Heart left ventricle (tissue), 16 donors: ENCODE measurements around the gene SOD3. TPM values are rescaled to one million over a fixed set of nuclear protein-coding genes. Genes with fewer than 3 reads are reported as not detected.

ENCODE experiments used
- ATAC-seq, 4 donors: fragments of 200-7000 bp; cut with Tn5 transposase; one replicate each; pipeline ENCODE4 v1.9.1; 2020 to 2022; ENCODE audit warnings: moderate library complexity in 4 of 4, mild to moderate bottlenecking in 3 of 4, moderate number of reproducible peaks in 1 of 4
- DNase-seq, 5 donors: peaks; one replicate each; pipeline ENCODE4 v3.0.0-alpha.2; 2020
- H3K27ac ChIP-seq, 12 donors: fragments of 200-600 bp; sonication (generic) in 4 of 12; one replicate each; pipeline versions ENCODE4 v1.5.0 to v1.8.0; 2016 to 2022; ENCODE audit warnings: mild to moderate bottlenecking in 2 of 12
- H3K27me3 ChIP-seq, 9 donors: fragments of 200-600 bp; sonication (generic) in 2 of 9; one replicate each; pipeline versions ENCODE4 v1.5.1 to v1.8.0; 2016 to 2022; ENCODE audit warnings: mild to moderate bottlenecking in 3 of 9
- H3K36me3 ChIP-seq, 9 donors: fragments of 200-600 bp; sonication (generic) in 2 of 9; one replicate each; pipeline versions ENCODE4 v1.5.0 to v1.8.0; 2018 to 2022; ENCODE audit warnings: mild to moderate bottlenecking in 2 of 9
- H3K4me1 ChIP-seq, 12 donors: fragments of 200-600 bp; sonication (generic) in 4 of 12; one replicate each; pipeline versions ENCODE4 v1.5.0 to v1.8.0; 2016 to 2022; ENCODE audit warnings: mild to moderate bottlenecking in 3 of 12
- H3K4me3 ChIP-seq, 12 donors: fragments of 200-600 bp; sonication (generic) in 4 of 12; one replicate each; pipeline versions ENCODE4 v1.5.0 to v1.8.0; 2017 to 2022; ENCODE audit warnings: mild to moderate bottlenecking in 9 of 12, moderate library complexity in 4 of 12
- H3K9me3 ChIP-seq, 12 donors: fragments of 200-600 bp; sonication (generic) in 4 of 12; one replicate each; pipeline versions ENCODE4 v1.5.0 to v1.8.0; 2016 to 2022; ENCODE audit warnings: mild to moderate bottlenecking in 1 of 12
- CTCF ChIP-seq, 12 donors: fragments of 200-600 bp; sonication (generic) in 4 of 12; IDR thresholded peaks; one replicate each; pipeline versions ENCODE4 v1.5.0 to v1.8.0; 2018 to 2022; ENCODE audit warnings: antibody characterized with exemption in 12 of 12, mild to moderate bottlenecking in 5 of 12
- POLR2A ChIP-seq, 2 donors: fragments of 450-650 bp; IDR thresholded peaks; one replicate each; pipeline ENCODE4 v1.6.1; 2017; ENCODE audit warnings: antibody characterized with exemption in 2 of 2, mild to moderate bottlenecking in 2 of 2, moderate library complexity in 2 of 2
- WGBS, 4 donors: extraction: QIAGEN DNeasy Blood & Tissue Kit in 2 of 4; methylation state at CpG; one replicate each; pipeline versions ENCODE4 v1.1.5 to v1.1.7; 2013 to 2018; 5-methylcytosine and 5-hydroxymethylcytosine counted together
- intact Hi-C, 10 donors: fragments of 100-400 bp; cut with DNase I; formaldehyde crosslinking; loops; one replicate each; pipeline versions ENCODE4 v1.11.1 to v1.14.2; 2022
- polyA plus RNA-seq, 2 donors: library from polyadenylated mRNA; stranded (reverse); fragments of 200-250 nt; gene quantifications; one replicate each; pipeline ENCODE4 v1.2.3, GENCODE V29; 2013
- total RNA-seq, 9 donors: library from RNA; depleted of rRNA in 2 of 9; stranded (reverse); fragments of >200 nt in 2 of 9; fragmentation: NEBNext Ultra II Directional in 3 of 9; extraction: Animal tissue kit (Norgen Biotek cat#: 25700) in 3 of 9; gene quantifications; one replicate each; pipeline versions ENCODE4 v1.1.0 to v1.2.4, GENCODE V29; 2016 to 2023
- donor health status: ischemic (EF 13 %, LVEDD 7.1; RV severe dilation, severe dysfunction).
- donor health status: healthy with polysubstance abuse.
- donor health status: DM: no; HTN: yes; CAD: no.
- donor health status: DM: no; HTN: no; CAD: no.
- donor health status: ischemic (EF 25% LVEDD 6.9; RV normal size, moderate dysfunction).
- donor health status: ischemic (EF 25% LVEDD 5.7; RV mildly dilated, moderate dysfunction).
- donor health status: healthy.
- donor health status: DM: yes; HTN: yes; CAD: no.
- donor health status: ischemic (EF 35%, LVEDD 5.7; RV mildly dilated, moderate dysfunction).
- donor health status: nonischemic (EF 11% LVEDD 7.7; RV severe dilation, severe dysfunction).
- donor health status: DM: yes; HTN: yes; CAD: no.
- donor health status: PGD.
- donor health status: ischemic (EF 29% LVEDD 5.4; RV normal size, mild dysfunction).
- donor health status: nonischemic (EF 23%, LVEDD 6.1; RV moderate dilation, normal function).

Gene SOD3
- total and polyA plus RNA-seq, 11 donors: 11.7 to 110 (median 37.6) TPM

DNA sequence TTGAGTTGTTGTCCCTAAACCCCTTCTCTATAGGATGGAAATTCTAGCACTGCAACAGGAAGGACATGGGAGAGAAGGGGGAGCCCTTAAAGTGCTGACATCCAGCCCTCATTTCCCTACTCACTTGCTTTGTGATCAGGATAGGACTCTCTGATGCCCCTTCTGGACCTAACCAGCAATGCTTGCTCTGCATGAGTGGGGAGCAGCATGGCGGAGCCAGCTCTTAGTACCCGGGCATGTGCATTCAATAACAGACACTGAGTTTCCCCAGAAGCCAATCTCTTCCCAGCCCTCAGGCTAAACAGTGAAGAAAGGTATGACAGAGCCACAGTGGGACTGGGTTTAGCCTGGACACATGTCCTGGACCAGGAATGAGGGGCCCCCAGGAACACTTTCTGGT lies 14.0 kb downstream of the SOD3 start:
- WGBS, 4 donors: 90 to 100% (median 96%) methylated on average over 2 of the region's 2 CpGs
- Histone ChIP-seq H3K9me3 (peaks cover 0 to 6% (median 0%) of the 10 kb centered on the region in 12 donors), H3K27me3 (no peaks in the 10 kb centered on the region), H3K36me3 (peaks cover 0 to 35% (median 11%) of the 10 kb centered on the region in 9 donors), H3K27ac (peak overlapping the region in 1 of 12 donors; percentile 5), H3K4me1 (peaks cover 0 to 9% (median 0%) of the 10 kb centered on the region in 12 donors), H3K4me3 (no peak overlapping the region)
- intact Hi-C loops: no loop called here
- DNase-seq (no peak), ATAC-seq (peak in 3 of 4 donors; percentile 10 to 44 (median 43))
- peak in 2 of 12 donors; percentile 8 to 14 for TF ChIP-seq CTCF (IDR thresholded peaks at IDR 0.05)
- no peak for TF ChIP-seq POLR2A (IDR thresholded peaks at IDR 0.05)

GRCh38 chr4:24809815-24810405 lies 14.5 kb downstream of the SOD3 start:
- WGBS, 4 donors: 81 to 87% (median 85%) methylated on average over 6 of the region's 6 CpGs
- DNase-seq (no peak), ATAC-seq (peak in 2 of 4 donors; percentile 53 to 60)
- H3K9me3 ChIP-seq: peaks cover 0 to 6% (median 0%) of the 10 kb centered on the region in 12 donors
- no peak overlapping the region for H3K4me3 ChIP-seq
- H3K27ac ChIP-seq: peak overlapping the region in 1 of 12 donors; percentile 5
- no peak for TF ChIP-seq CTCF (IDR thresholded peaks at IDR 0.05)
- no peak for TF ChIP-seq POLR2A (IDR thresholded peaks at IDR 0.05)
- H3K27me3 ChIP-seq: no peaks in the 10 kb centered on the region
- intact Hi-C loops: no loop called here
- peaks cover 0 to 8% (median 0%) of the 10 kb centered on the region in 12 donors for H3K4me1 ChIP-seq
- peaks cover 0 to 39% (median 11%) of the 10 kb centered on the region in 9 donors for H3K36me3 ChIP-seq

DNA sequence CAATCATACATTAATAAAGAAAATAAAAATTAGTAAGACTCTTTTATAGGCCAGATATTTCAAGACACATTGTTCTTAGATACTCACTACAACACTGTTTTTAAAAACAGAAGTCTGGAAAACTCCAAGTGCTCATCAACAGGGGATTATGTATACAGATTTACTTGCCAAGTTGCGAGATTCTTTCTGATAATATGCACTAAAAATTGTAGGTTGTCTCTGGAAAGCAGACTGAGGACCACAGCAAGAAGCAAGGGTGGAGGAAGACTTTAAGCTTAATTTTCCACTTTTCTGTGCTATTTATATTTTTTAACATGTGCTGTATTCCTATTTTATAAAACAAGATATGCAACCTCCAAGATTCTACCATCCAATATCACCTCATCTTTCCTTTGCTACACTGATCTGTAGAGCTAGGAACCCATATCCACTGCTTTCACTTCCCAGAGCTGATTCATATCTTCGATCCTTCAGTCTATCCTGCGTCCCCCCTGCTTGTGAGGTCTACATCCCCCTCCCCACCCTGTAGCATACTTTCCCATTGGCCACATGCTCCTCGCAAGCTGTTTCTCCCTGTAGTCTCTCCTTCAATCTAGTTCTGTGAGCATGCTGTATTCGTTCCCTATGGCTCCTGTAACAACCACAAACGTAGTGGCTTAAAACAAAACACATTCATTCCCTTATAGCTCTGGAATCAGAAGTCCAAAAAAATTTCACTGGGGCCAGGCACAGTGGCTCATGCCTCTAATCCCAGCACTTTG lies 15.7 kb downstream of the SOD3 start:
- Histone ChIP-seq H3K27me3 (no peaks in the 10 kb centered on the region), H3K27ac (no peak overlapping the region), H3K4me1 (peaks cover 0 to 8% (median 0%) of the 10 kb centered on the region in 12 donors), H3K4me3 (no peak overlapping the region), H3K36me3 (peaks cover 0 to 39% (median 11%) of the 10 kb centered on the region in 9 donors), H3K9me3 (peaks cover 0 to 6% (median 0%) of the 10 kb centered on the region in 12 donors)
- DNase-seq (no peak), ATAC-seq (no peak)
- no peak for TF ChIP-seq CTCF (IDR thresholded peaks at IDR 0.05)
- TF ChIP-seq POLR2A (IDR thresholded peaks at IDR 0.05): no peak
- intact Hi-C loops: no loop called here
- 92 to 96% (median 94%) methylated on average over 6 of the region's 6 CpGs for WGBS, 4 donors

- TF ChIP-seq CTCF (IDR thresholded peaks at IDR 0.05) (no peak), POLR2A (IDR thresholded peaks at IDR 0.05) (no peak)
- Histone ChIP-seq H3K27ac (no peak overlapping the region), H3K9me3 (peaks cover 0 to 6% (median 0%) of the 10 kb centered on the region in 12 donors), H3K4me3 (no peak overlapping the region), H3K27me3 (no peaks in the 10 kb centered on the region), H3K36me3 (peaks cover 0 to 49% (median 15%) of the 10 kb centered on the region in 9 donors), H3K4me1 (peaks cover 0 to 8% (median 0%) of the 10 kb centered on the region in 12 donors)
- DNase-seq (no peak), ATAC-seq (no peak)
- WGBS, 4 donors: 90 to 96% (median 95%) methylated on average over 2 of the region's 2 CpGs
- intact Hi-C loops: no loop called here
Observed at GRCh38 chr4:24813732-24814131, 18.4 kb downstream of the SOD3 start.
